ENCODE measurements around the gene AKNA.
A peak's percentile ranks its signal among the peaks of the same experiment; 100 is the strongest.

Gene AKNA

GRCh38 chr9:114392749-114393112 is 4.9 kb upstream of the AKNA start:
- DNase-seq, result no peak

- no peak for DNase-seq
These were observed 3.2 kb upstream of the AKNA start for GRCh38 chr9:114390952-114391351.

DNA sequence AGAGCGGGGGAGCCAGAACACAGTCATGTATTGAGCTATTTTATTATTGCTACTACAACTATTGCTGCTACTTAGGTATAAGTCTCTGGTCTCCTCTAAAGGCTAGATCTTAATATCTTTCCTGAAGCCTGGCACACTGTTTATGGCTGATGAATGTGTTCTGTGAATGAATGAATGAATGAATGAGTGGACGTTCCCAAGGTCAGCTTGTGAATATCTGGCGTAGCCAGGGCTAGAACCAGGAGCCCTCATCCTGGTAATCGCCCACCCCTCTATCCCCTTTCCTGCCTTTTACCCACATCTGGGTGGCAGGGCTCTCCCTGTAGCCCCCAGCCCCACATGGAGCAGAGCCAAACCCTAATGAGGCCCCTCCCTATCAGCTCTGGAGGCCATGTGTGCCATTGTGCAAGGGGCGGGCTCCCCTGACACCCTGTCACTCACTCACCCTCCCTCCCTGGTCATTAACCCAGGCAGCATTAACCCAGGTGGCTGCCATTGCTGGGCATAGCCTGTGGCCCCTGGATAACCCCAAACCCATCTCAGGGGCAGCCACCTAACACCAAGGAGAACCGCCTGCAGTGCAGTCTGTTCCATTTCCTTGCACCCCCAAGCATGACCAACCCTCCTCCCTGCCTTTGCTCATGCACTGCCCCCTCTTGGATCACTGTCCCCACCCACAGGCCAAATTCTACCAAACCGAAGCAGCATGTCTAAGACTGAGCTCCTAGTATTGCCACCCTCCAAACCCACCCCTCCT is 2.0 kb upstream of the AKNA start:
- no peak for DNase-seq

GRCh38 chr9:114388764-114389375 is 1.1 kb upstream of the AKNA start:
- DNase-seq, result no peak

DNA sequence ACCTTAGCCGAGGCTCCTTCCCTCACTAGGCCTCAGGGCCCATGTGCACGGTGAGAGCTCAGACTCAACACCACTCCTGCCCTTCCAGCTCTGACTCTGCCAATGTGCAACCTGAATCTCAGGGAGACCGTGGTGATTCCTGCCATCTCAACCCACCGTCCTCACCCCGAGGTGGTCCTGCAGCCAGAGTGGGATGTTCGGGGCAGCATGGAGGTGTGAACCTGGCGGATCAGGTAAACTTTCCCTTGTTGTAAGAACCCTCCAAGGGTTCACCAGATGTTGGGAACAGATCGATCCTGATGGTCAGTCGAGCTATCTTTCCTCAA is 538 bp upstream of the AKNA start:
- no peak for DNase-seq

GRCh38 chr9:114386886-114387679 is 699 bp downstream of the AKNA start:
- DNase-seq, result no peak

GRCh38 chr9:114386361-114386885 is 1.4 kb downstream of the AKNA start:
- no peak for DNase-seq

DNA sequence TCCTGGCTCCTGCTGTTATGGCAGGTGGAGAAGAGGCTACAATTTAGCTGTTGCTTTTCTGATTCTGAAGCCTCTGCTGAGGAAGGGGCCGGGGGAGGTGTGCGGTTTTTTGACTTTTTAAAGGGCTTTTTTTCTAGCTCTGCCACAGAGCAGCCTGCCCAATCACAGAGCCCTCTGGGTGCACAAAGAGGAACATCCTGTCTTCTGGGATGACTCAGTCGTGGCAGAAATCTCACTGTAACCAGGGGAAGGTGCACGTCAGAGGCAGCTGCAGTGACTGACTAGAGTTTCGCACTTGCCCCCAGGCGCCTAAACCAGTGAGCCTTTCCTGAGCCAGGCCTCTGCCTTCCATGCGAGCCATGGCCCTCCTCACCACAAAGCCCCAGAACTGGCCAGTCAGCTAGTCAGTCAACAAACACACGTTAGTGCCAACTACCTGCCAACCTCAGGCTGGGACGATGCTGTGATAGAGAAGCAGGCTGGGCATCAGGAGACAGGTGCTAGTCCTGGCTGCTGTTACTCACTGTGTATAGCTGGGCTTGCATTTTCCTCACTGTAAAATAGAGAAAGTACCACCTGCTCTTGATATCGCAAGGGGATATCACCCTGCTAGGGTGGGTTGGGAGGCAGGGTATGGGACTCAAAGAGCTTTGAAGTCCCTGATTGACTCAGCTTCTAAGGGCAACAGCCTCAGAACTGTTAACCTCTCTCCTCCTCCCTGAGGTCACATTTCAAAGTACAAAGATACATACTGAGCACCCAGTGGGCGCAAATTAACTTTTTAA is 2.2 kb downstream of the AKNA start:
- peak; percentile 83 for DNase-seq

GRCh38 chr9:114384836-114385396 is 2.9 kb downstream of the AKNA start:
- DNase-seq, result no peak

- no peak for DNase-seq
These were observed 3.4 kb downstream of the AKNA start for GRCh38 chr9:114384341-114384740.

DNA sequence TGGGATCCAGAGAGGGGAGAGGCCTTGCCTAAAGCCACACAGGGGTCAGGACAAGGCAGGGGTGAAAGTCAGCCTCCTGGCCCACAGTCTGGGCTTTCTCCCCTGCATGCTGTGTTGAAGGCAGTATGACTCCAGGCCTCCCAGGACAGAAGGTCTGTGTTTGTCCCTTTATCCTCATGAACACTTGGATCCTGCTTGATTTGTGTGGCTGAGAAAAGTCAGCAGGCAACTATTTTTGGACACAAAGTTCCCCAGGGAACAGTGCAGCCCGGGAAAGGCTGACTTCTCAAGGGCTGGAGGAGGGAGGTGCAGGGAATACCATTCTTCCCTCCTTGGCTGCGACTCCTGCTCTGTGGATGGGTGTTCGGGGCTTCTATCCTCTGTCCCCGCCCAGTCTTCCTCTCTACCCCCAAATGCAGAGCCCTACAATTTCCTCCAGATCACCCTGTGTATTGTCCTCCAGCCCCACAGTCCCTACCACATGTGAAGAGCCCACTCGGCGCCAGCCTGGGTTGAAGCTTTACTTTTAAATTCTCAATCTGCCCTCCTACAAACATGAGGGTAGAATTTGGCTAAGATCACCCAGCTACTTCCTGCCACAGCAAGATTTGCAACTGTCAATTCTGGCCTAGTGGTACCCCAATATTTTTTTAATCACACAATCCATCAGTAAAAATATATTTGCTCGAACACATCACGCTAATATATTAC is 4.1 kb downstream of the AKNA start:
- DNase-seq, result no peak

DNA sequence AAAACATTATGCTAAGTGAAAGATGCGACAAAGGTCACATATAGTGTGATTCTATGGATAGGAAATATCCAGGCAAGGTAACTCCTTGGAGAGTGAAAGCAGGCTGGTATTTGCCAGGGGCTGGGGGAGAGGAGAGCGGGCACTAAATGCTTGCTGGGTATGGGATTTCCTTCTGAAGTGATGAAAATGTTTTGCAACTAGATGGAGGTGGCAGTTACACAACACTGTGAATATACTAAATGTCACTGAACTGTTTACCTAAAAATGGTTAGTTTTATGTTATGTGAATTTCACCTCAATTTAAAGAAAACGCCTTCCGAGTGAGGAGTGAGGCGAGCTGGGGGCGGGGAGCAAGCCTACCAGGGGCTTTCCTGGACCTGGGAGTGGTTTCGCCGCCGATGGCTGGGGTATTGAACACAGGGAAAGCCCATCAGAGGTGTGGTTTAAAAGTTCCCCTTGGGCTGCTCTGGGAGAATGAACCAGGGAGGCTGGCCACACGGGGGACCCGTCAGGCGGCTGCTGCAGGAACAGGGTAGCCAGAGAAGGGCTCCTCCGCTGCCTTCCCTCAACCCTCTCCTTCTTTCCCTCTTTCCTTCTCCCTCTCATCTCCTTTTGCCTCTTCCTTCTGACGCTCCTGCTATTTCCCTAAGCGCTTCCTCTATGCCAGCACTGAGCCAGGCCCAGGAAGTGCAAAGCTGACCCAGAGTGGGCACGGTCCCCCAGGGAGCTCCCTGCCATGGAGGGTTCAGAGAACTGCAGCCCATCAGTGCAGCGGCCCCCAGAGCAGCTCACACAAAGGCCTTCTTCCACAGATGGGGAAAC is 4.9 kb downstream of the AKNA start:
- DNase-seq, result peak; percentile 74

- DNase-seq, result no peak
These were observed 8.9 kb downstream of the AKNA start for GRCh38 chr9:114378883-114379282.

GRCh38 chr9:114378016-114378415 is 9.8 kb downstream of the AKNA start:
- DNase-seq, result no peak

DNA sequence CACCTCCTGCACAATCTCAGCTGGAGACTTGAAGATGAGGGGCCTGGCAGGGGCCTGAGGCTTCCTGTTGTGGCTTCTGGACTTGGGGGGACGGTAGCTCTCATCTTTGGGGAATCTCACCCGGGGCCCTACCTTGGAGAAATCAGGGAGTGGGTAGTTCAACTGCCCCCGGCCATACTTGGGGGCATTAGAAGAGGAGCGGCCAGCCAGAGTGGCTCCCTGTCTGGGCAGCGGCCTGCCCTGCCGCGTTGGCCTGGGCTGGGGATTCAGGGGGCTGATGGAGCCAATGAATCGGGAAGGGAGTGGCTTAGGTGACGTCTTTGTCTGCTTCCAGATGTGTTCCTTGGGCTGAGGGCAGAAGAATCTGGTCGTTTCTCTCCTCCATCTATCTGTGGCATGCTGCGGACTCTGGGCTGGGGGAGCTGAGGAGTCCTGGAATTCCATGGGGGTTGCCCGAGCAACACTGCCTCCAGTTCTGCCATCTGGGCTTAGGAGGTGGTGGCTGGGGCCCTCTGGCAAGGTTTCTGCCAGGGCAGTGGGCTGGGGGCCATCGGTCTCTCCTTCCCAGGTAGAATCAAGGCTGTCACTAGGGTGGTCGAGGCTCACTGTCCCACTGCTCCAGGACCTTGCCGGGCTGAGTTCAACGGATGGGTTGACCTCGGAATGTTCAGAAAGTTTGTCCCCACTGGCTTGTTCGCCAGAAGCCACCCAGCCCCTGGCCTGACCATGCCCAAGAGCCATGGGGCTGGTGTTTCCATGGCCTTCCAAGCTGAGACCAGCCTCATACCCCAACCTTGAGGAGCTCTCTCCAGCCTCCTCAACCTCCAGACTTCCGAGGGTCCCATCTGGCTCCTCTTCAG is 11.0 kb downstream of the AKNA start:
- DNase-seq, result no peak

- no peak for DNase-seq
These were observed 12.2 kb downstream of the AKNA start for GRCh38 chr9:114375386-114376175.

DNA sequence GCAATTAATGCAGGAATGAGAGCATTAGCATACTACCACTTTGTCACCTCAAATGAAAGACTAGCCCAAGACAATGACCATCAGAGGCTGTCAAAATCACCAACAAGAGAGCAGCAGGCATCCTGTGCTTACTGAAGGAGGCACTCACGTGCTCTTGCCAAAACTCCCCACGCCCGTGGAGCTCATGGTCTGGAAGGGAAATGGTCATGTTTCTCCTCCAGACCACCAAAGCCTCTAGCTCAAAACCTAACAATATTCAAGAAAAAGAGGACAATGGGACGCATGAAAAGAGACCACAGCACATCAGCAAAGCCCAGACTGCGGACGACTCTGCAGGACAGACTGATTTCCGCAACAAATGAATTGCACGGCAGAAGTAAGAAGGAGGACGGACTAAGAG is 12.8 kb downstream of the AKNA start:
- no peak for DNase-seq

- DNase-seq, result no peak
These were observed 13.6 kb downstream of the AKNA start for GRCh38 chr9:114373960-114374730.

Measured in activated CD8-positive, alpha-beta memory T cell treated with anti-CD3 and anti-CD28 coated beads, Interleukin-2, amount 50 U/mL, for 4 hours (primary cell).